Measurements from ENCODE around the gene CELA2B. TPM values are rescaled to one million over a fixed set of nuclear protein-coding genes. Genes with fewer than 3 reads are reported as not detected.

Gene CELA2B
- total RNA-seq, 4 donors from 2014 or later: not detected

- DNase-seq (ENCODE audit: extremely low spot score): no peak
- no peak overlapping the region for H3K27ac ChIP-seq (replicated peaks in 1 of 4)
- H3K36me3 ChIP-seq: no peaks in the 10 kb centered on the region
- TF ChIP-seq POLR2AphosphoS5 (IDR thresholded peaks at IDR 0.05) (no peak), POLR2A (IDR thresholded peaks at IDR 0.05; ENCODE audit: low read depth) (no peak), EP300 (IDR thresholded peaks at IDR 0.05) (no peak), CTCF (IDR thresholded peaks at IDR 0.05) (no peak)
- 76% methylated on average over 3 of the region's 3 CpGs for WGBS
- H3K9me3 ChIP-seq: peaks cover 0 to 3% (median 0%) of the 10 kb centered on the region in 4 donors
- intact Hi-C loops (cut with DNase I): no loop called here
- H3K4me1 ChIP-seq: peaks cover 0 to 12% (median 6%) of the 10 kb centered on the region in 4 donors
- H3K4me3 ChIP-seq: no peak overlapping the region
- H3K27me3 ChIP-seq: no peaks in the 10 kb centered on the region
Measured at GRCh38 chr1:15449567-15449966, 26.3 kb upstream of the CELA2B start.

- Histone ChIP-seq H3K9me3 (peaks cover 0 to 3% (median 0%) of the 10 kb centered on the region in 4 donors), H3K4me1 (peaks cover 0 to 12% (median 6%) of the 10 kb centered on the region in 4 donors), H3K36me3 (no peaks in the 10 kb centered on the region), H3K27me3 (no peaks in the 10 kb centered on the region), H3K27ac (replicated peaks in 1 of 4) (no peak overlapping the region), H3K4me3 (no peak overlapping the region)
- intact Hi-C loops (cut with DNase I): no loop called here
- DNase-seq (ENCODE audit: extremely low spot score): no peak
- 91% methylated on average over 6 of the region's 6 CpGs for WGBS
- TF ChIP-seq POLR2AphosphoS5 (IDR thresholded peaks at IDR 0.05) (no peak), CTCF (IDR thresholded peaks at IDR 0.05) (no peak), EP300 (IDR thresholded peaks at IDR 0.05) (no peak), POLR2A (IDR thresholded peaks at IDR 0.05; ENCODE audit: low read depth) (no peak)
Measured at GRCh38 chr1:15451014-15451722, 24.7 kb upstream of the CELA2B start.

GRCh38 chr1:15452216-15452615 lies 23.7 kb upstream of the CELA2B start:
- Histone ChIP-seq H3K4me1 (peaks cover 0 to 12% (median 6%) of the 10 kb centered on the region in 4 donors), H3K4me3 (no peak overlapping the region), H3K27ac (replicated peaks in 1 of 4) (no peak overlapping the region), H3K36me3 (no peaks in the 10 kb centered on the region), H3K27me3 (no peaks in the 10 kb centered on the region), H3K9me3 (peaks cover 0 to 3% (median 0%) of the 10 kb centered on the region in 4 donors)
- no peak for TF ChIP-seq POLR2A (IDR thresholded peaks at IDR 0.05; ENCODE audit: low read depth)
- TF ChIP-seq EP300 (IDR thresholded peaks at IDR 0.05): no peak
- TF ChIP-seq CTCF (IDR thresholded peaks at IDR 0.05): no peak
- no peak for TF ChIP-seq POLR2AphosphoS5 (IDR thresholded peaks at IDR 0.05)
- intact Hi-C loops (cut with DNase I): no loop called here
- WGBS: no CpG with 5 or more reads among the region's 1 CpG
- DNase-seq (ENCODE audit: extremely low spot score): no peak

GRCh38 chr1:15452866-15453571 lies 22.9 kb upstream of the CELA2B start:
- Histone ChIP-seq H3K27ac (replicated peaks in 1 of 4) (peak overlapping the region in 1 of 4 donors; percentile 2), H3K9me3 (peaks cover 0 to 3% (median 0%) of the 10 kb centered on the region in 4 donors), H3K36me3 (no peaks in the 10 kb centered on the region), H3K27me3 (no peaks in the 10 kb centered on the region), H3K4me3 (no peak overlapping the region), H3K4me1 (peaks cover 0 to 12% (median 6%) of the 10 kb centered on the region in 4 donors)
- no peak for DNase-seq (ENCODE audit: extremely low spot score)
- 58% methylated on average over 10 of the region's 10 CpGs for WGBS
- no peak for TF ChIP-seq POLR2AphosphoS5 (IDR thresholded peaks at IDR 0.05)
- TF ChIP-seq EP300 (IDR thresholded peaks at IDR 0.05): no peak
- TF ChIP-seq CTCF (IDR thresholded peaks at IDR 0.05): no peak
- intact Hi-C loops (cut with DNase I): no loop called here

Data from esophagus muscularis mucosa (tissue), 4 donors.